Activated T-cell treated with anti-CD3 and anti-CD28 coated beads for 4 hours (primary cell): Measurements from ENCODE around the gene TMC1.

Experiments used
- DNase-seq: peaks from one replicate; pipeline ENCODE4 v3.0.0-alpha.2; 2020

The TMC1 gene

GRCh38 chr9:72687331-72687730, 165.9 kb downstream of the TMC1 start:
- DNase-seq: no peak

GRCh38 chr9:72691671-72692070, 170.3 kb downstream of the TMC1 start:
- no peak for DNase-seq

GRCh38 chr9:72695365-72695764, 174.0 kb downstream of the TMC1 start:
- DNase-seq: no peak

GRCh38 chr9:72696511-72696910, 175.1 kb downstream of the TMC1 start:
- no peak for DNase-seq

- no peak for DNase-seq
Measured at GRCh38 chr9:72701510-72701909, 180.1 kb downstream of the TMC1 start.

- DNase-seq: no peak
Measured at GRCh38 chr9:72703574-72703973, 182.2 kb downstream of the TMC1 start.

- DNase-seq: no peak
Measured at GRCh38 chr9:72704688-72705375, 183.4 kb downstream of the TMC1 start.

GRCh38 chr9:72718503-72718902, 197.1 kb downstream of the TMC1 start:
- DNase-seq: no peak

- no peak for DNase-seq
Measured at GRCh38 chr9:72721067-72721466, 199.7 kb downstream of the TMC1 start.

- DNase-seq: no peak
Measured at GRCh38 chr9:72726947-72727346, 205.5 kb downstream of the TMC1 start.

- DNase-seq: no peak
Measured at GRCh38 chr9:72728031-72728770, 206.8 kb downstream of the TMC1 start.

GRCh38 chr9:72733895-72734294, 212.5 kb downstream of the TMC1 start:
- no peak for DNase-seq

GRCh38 chr9:72734631-72735030, 213.2 kb downstream of the TMC1 start:
- DNase-seq: no peak

GRCh38 chr9:72743836-72744235, 222.4 kb downstream of the TMC1 start:
- no peak for DNase-seq

- no peak for DNase-seq
Measured at GRCh38 chr9:72749276-72749675, 227.9 kb downstream of the TMC1 start.

- no peak for DNase-seq
Measured at GRCh38 chr9:72751541-72751940, 230.1 kb downstream of the TMC1 start.

GRCh38 chr9:72753266-72753893, 232.0 kb downstream of the TMC1 start:
- DNase-seq: no peak

GRCh38 chr9:72755836-72756235, 234.4 kb downstream of the TMC1 start:
- DNase-seq: no peak

- no peak for DNase-seq
Measured at GRCh38 chr9:72758944-72759343, 237.5 kb downstream of the TMC1 start.

GRCh38 chr9:72763022-72763421, 241.6 kb downstream of the TMC1 start:
- DNase-seq: no peak

GRCh38 chr9:72769546-72769945, 248.1 kb downstream of the TMC1 start:
- no peak for DNase-seq

- no peak for DNase-seq
Measured at GRCh38 chr9:72772661-72773060, 251.3 kb downstream of the TMC1 start.

- DNase-seq: no peak
Measured at GRCh38 chr9:72773570-72773969, 252.2 kb downstream of the TMC1 start.

- no peak for DNase-seq
Measured at GRCh38 chr9:72775570-72775969, 254.2 kb downstream of the TMC1 start.
